Heart right ventricle (tissue), 16 donors: ENCODE measurements around the gene OR52E5. TPM values are rescaled to one million over a fixed set of nuclear protein-coding genes. Genes with fewer than 3 reads are reported as not detected.

Source experiments
- ATAC-seq, 8 donors: fragments of 200-7000 bp; cut with Tn5 transposase; one replicate each; pipeline ENCODE4 v1.9.1; 2020; ENCODE audit warnings: mild to moderate bottlenecking in 8 of 8, moderate library complexity in 8 of 8, moderate number of reproducible peaks in 1 of 8
- DNase-seq, 2 donors: peaks; one replicate each; pipeline ENCODE4 v3.0.0-alpha.2; 2020
- H3K27ac ChIP-seq, 10 donors: fragments of 200-600 bp; sonication (generic) in 2 of 10; one replicate each; pipeline versions ENCODE4 v1.5.0 to v1.8.0; 2020 to 2022; ENCODE audit warnings: mild to moderate bottlenecking in 3 of 10
- H3K27me3 ChIP-seq, 7 donors: fragments of 200-600 bp; one replicate each; pipeline ENCODE4 v1.8.0; 2021 to 2022; ENCODE audit warnings: mild to moderate bottlenecking in 2 of 7
- H3K36me3 ChIP-seq, 9 donors: fragments of 200-600 bp; sonication (generic) in 1 of 9; one replicate each; pipeline versions ENCODE4 v1.5.0 to v1.8.0; 2020 to 2022; ENCODE audit warnings: mild to moderate bottlenecking in 2 of 9
- H3K4me1 ChIP-seq, 9 donors: fragments of 200-600 bp; sonication (generic) in 1 of 9; one replicate each; pipeline versions ENCODE4 v1.5.0 to v1.8.0; 2020 to 2022; ENCODE audit warnings: mild to moderate bottlenecking in 4 of 9
- H3K4me3 ChIP-seq, 10 donors: fragments of 200-600 bp; sonication (generic) in 2 of 10; one replicate each; pipeline versions ENCODE4 v1.5.0 to v1.8.0; 2020 to 2022; ENCODE audit warnings: mild to moderate bottlenecking in 7 of 10, moderate library complexity in 2 of 10
- H3K9me3 ChIP-seq, 11 donors: fragments of 200-600 bp in 10 of 11; sonication (generic) in 2 of 11; one replicate each; pipeline versions ENCODE4 v1.5.0 to v1.8.0; 2013 to 2022; ENCODE audit warnings: mild to moderate bottlenecking in 2 of 11, control low read depth in 1 of 11, moderate library complexity in 1 of 11
- CTCF ChIP-seq, 9 donors: fragments of 200-600 bp; sonication (generic) in 2 of 9; IDR thresholded peaks; one replicate each; pipeline versions ENCODE4 v1.5.0 to v1.8.0; 2021 to 2022; ENCODE audit warnings: antibody characterized with exemption in 9 of 9, mild to moderate bottlenecking in 5 of 9, moderate library complexity in 1 of 9
- WGBS, 2 donors: extraction: QIAGEN DNeasy Blood & Tissue Kit; methylation state at CpG; one replicate each; pipeline ENCODE4 v1.1.7; 2013; ENCODE audit warnings: inconsistent platforms in 1 of 2; 5-methylcytosine and 5-hydroxymethylcytosine counted together
- intact Hi-C, 10 donors: fragments of 100-400 bp; cut with DNase I; formaldehyde crosslinking; loops; one replicate each; pipeline versions ENCODE4 v1.11.1 to v1.14.2; 2022
- long read RNA-seq, 3 donors: library from polyadenylated mRNA; unstranded; transcript quantifications; one replicate each; pipeline ENCODE4 v2.0.0, GENCODE V29; 2020 to 2021
- polyA plus RNA-seq, 2 donors: library from polyadenylated mRNA; stranded (reverse); fragments of 200-250 nt; gene quantifications; one replicate each; pipeline ENCODE4 v1.2.3, GENCODE V29; 2013
- total RNA-seq, 10 donors: library from RNA; stranded (reverse); fragmentation: NEBNext Ultra II Directional in 3 of 10; extraction: Animal tissue kit (Norgen Biotek cat#: 25700) in 3 of 10; gene quantifications; one replicate each; pipeline versions ENCODE4 v1.2.1 to v1.2.4, GENCODE V29; 2021 to 2023
- donor health status: Arrhythmogenic right ventricular cardiomyopathy.
- donor health status: ischemic (EF 13 %, LVEDD 7.1; RV severe dilation, severe dysfunction).
- donor health status: healthy with polysubstance abuse.
- donor health status: DM: no; HTN: yes; CAD: no.
- donor health status: DM: no; HTN: no; CAD: no.
- donor health status: ischemic (EF 25% LVEDD 6.9; RV normal size, moderate dysfunction).
- donor health status: ischemic (EF 25% LVEDD 5.7; RV mildly dilated, moderate dysfunction).
- donor health status: healthy.
- donor health status: DM: yes; HTN: yes; CAD: no.
- donor health status: Ischemic cardiomyopathy.
- donor health status: ischemic (EF 35%, LVEDD 5.7; RV mildly dilated, moderate dysfunction).
- donor health status: nonischemic (EF 11% LVEDD 7.7; RV severe dilation, severe dysfunction).
- donor health status: DM: yes; HTN: yes; CAD: no.
- donor health status: PGD.
- donor health status: ischemic (EF 29% LVEDD 5.4; RV normal size, mild dysfunction).
- donor health status: nonischemic (EF 23%, LVEDD 6.1; RV moderate dilation, normal function).

The OR52E5 gene
- total RNA-seq (not detected), polyA plus RNA-seq (not detected)
- long read RNA-seq, donor 1, result 0 reads
- long read RNA-seq, donor 2, result 0 reads
- long read RNA-seq, donor 3, result 0 reads

DNA sequence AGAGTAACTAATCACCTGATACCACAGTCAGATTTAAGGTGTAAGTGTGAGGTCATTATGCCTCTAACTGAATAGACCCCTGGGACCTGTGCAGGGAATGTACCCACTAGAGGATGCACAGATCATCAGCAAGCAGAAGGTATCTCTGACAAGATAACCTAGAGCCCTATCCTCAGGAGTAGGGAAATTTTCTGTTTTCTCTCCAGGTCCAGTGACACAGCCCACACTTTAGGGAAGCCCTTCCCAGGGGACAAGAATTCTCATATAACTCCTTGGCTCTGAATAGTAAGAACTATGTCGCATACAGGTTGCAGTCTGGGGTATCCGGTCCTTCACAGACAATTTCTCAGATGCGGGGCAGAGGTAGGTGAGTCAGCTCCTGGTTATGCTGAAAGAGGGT lies at the start of gene OR52E5:
Gene OR52E5 (plus strand): TSS at position 301 of the 400 bp plus-strand sequence. CDS start 7,569 bp downstream, outside the sequence.
- no peak within 1 kb of the TSS for H3K27ac ChIP-seq
- no peaks in the 10 kb centered on the region for H3K36me3 ChIP-seq
- intact Hi-C loops, result no loop called here
- 83 to 87% methylated on average over 3 of the region's 3 CpGs for WGBS, 2 donors
- peaks cover 0 to 5% (median 0%) of the 10 kb centered on the region in 7 donors for H3K27me3 ChIP-seq
- TF ChIP-seq CTCF (IDR thresholded peaks at IDR 0.05), result no peak
- ATAC-seq, result no peak
- no peak within 1 kb of the TSS for H3K4me3 ChIP-seq
- no peaks in the 10 kb centered on the region for H3K4me1 ChIP-seq
- H3K9me3 ChIP-seq, result no peaks in the 10 kb centered on the region
- no peak for DNase-seq

- intact Hi-C loops, result no loop called here
- 45 to 51% methylated on average over 1 of the region's 1 CpG for WGBS, 2 donors
- H3K9me3 ChIP-seq, result peaks cover 0 to 12% (median 0%) of the 10 kb centered on the region in 11 donors
- H3K27me3 ChIP-seq, result no peaks in the 10 kb centered on the region
- no peak overlapping the region for H3K4me3 ChIP-seq
- H3K4me1 ChIP-seq, result no peaks in the 10 kb centered on the region
- no peak for ATAC-seq
- DNase-seq, result no peak
- no peak overlapping the region for H3K27ac ChIP-seq
- no peak for TF ChIP-seq CTCF (IDR thresholded peaks at IDR 0.05)
- H3K36me3 ChIP-seq, result no peaks in the 10 kb centered on the region
Measured at GRCh38 chr11:5846701-5847100, 46.3 kb upstream of the OR52E5 start.

GRCh38 chr11:5847711-5848110 lies 45.3 kb upstream of the OR52E5 start:
- intact Hi-C loops, result no loop called here
- Histone ChIP-seq H3K9me3 (peaks cover 0 to 20% (median 0%) of the 10 kb centered on the region in 11 donors), H3K4me3 (no peak overlapping the region), H3K27me3 (no peaks in the 10 kb centered on the region), H3K4me1 (no peaks in the 10 kb centered on the region), H3K27ac (no peak overlapping the region), H3K36me3 (no peaks in the 10 kb centered on the region)
- ATAC-seq (no peak), DNase-seq (no peak)
- TF ChIP-seq CTCF (IDR thresholded peaks at IDR 0.05), result no peak

DNA sequence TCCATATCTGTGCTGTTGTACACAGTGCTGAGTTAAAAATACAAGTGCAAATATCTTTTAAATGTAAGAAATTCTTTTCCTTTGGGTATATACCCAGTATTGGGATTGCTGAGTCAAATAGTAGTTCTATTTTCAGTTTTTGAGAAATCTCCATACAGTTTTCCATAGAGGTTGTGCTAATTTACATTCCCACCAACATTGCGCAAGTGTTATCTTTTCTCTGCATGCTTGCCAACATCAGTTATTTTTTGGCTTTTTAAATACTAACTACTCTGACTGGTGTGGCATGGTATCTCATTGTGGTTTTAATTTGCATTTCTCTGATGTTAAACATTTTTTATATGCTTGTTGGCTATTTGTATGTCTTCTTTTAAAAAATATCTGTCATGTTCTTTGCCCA lies 42.0 kb upstream of the OR52E5 start:
- 89 to 95% methylated on average over 1 of the region's 1 CpG for WGBS, 2 donors
- no peak for TF ChIP-seq CTCF (IDR thresholded peaks at IDR 0.05)
- no peaks in the 10 kb centered on the region for H3K27me3 ChIP-seq
- intact Hi-C loops, result no loop called here
- DNase-seq (no peak), ATAC-seq (no peak)
- H3K4me1 ChIP-seq, result no peaks in the 10 kb centered on the region
- H3K36me3 ChIP-seq, result no peaks in the 10 kb centered on the region
- peaks cover 0 to 29% (median 0%) of the 10 kb centered on the region in 11 donors for H3K9me3 ChIP-seq
- H3K4me3 ChIP-seq, result no peak overlapping the region
- H3K27ac ChIP-seq, result no peak overlapping the region
